ENCODE results near the gene TACC2.
A peak's percentile ranks its signal among the peaks of the same experiment; 100 is the strongest.
"Not testable (repeated sequence)": the region's sequence is repeated elsewhere in the genome, so short reads cannot be mapped to it uniquely, and the experiment has no call there.

Gene TACC2

DNA sequence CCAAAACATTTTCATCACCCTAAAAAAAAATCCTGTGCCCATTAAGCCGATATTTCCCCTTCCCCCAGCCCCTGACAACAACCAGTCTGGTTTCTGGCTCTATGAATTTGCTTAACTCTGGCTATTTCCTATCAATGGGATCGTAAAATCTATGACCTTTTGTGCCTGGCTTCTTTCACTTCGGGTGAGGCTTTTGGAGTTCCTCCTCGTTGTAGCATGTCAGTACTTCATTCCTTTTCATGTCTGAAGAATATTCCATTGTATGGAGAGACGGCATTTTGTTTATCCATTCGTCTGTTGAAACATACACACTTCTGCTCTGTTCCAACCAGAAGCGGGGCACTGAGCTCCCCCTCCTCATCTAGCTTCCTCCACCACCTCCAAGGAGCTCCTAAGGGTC lies 29.5 kb downstream of the TACC2 start:
- H3K36me3 ChIP-seq (ENCODE audit: control insufficient read depth, insufficient read depth, low read length), result no peaks in the 10 kb centered on the region
- peaks cover 38% of the 10 kb centered on the region for H3K4me1 ChIP-seq (ENCODE audit: control insufficient read depth, insufficient read depth, low read length)
- H3K9me3 ChIP-seq (ENCODE audit: control insufficient read depth, low read length), result no peaks in the 10 kb centered on the region
- H3K27me3 ChIP-seq (ENCODE audit: control insufficient read depth, insufficient read depth, low read length), result no peaks in the 10 kb centered on the region
- peak overlapping the region; percentile 95 for H3K9ac ChIP-seq (ENCODE audit: low read length)
- peak overlapping the region; percentile 64 for H3K4me3 ChIP-seq (ENCODE audit: low read length)

DNA sequence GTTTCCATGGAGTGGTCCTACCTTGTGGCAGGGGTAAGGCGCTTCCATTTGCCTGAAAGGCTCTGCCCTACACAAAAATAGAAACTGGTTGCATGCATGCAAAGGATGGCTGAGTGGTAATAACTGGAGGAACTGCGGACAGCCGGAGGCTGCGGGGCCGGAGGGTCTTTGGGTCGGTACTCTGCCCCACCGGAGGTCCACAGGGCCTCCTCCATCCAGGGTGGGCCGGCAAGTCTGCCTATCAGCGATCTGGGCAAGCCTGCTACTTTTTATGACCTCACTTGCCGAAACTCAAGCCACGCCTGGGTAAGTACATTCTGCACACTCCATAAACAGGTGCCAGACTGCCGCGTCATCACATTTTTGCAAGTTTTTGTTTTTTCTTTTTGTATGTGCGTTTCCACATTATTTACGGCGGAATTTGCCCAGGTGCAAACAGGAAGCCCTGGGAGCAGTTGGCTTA lies 30.0 kb downstream of the TACC2 start:
- Histone ChIP-seq H3K4me1 (ENCODE audit: control insufficient read depth, insufficient read depth, low read length) (peaks cover 35% of the 10 kb centered on the region), H3K9ac (ENCODE audit: low read length) (peak overlapping the region; percentile 95), H3K27me3 (ENCODE audit: control insufficient read depth, insufficient read depth, low read length) (no peaks in the 10 kb centered on the region), H3K36me3 (ENCODE audit: control insufficient read depth, insufficient read depth, low read length) (no peaks in the 10 kb centered on the region), H3K4me3 (ENCODE audit: low read length) (peak overlapping the region; percentile 64), H3K9me3 (ENCODE audit: control insufficient read depth, low read length) (no peaks in the 10 kb centered on the region)

DNA sequence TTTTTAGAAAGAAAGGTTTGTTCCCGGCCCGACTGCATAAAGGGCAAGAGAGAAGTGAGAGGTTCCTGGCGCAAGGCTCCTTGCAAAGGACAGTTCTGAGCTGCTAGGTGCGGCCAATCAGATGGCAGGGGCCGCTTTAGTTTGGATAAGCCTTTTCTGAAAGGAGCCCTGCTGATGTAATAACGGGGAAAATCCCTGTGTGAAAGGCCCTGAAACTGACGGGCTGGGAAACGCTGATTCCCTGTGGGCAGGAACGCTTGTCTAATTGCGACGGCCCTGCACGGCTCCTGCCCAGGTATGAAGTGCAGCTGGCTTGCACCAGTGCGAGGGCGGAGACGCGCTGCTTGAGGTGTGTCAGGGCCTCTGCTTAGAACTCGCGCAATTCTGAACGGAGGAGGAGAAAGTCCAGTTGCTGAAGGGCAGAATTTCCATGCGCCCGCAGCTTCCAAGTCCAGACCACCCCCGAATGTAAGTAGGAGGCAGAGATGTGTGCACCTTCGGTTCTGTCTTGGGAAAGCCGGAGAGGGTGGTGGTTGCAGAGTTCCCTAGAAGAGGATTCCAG lies 30.5 kb downstream of the TACC2 start:
- H3K4me1 ChIP-seq (ENCODE audit: control insufficient read depth, insufficient read depth, low read length), result peaks cover 33% of the 10 kb centered on the region
- H3K9ac ChIP-seq (ENCODE audit: low read length), result peak overlapping the region; percentile 95
- no peaks in the 10 kb centered on the region for H3K36me3 ChIP-seq (ENCODE audit: control insufficient read depth, insufficient read depth, low read length)
- peak overlapping the region; percentile 3 for H3K4me3 ChIP-seq (ENCODE audit: low read length)
- H3K27me3 ChIP-seq (ENCODE audit: control insufficient read depth, insufficient read depth, low read length), result no peaks in the 10 kb centered on the region
- no peaks in the 10 kb centered on the region for H3K9me3 ChIP-seq (ENCODE audit: control insufficient read depth, low read length)

DNA sequence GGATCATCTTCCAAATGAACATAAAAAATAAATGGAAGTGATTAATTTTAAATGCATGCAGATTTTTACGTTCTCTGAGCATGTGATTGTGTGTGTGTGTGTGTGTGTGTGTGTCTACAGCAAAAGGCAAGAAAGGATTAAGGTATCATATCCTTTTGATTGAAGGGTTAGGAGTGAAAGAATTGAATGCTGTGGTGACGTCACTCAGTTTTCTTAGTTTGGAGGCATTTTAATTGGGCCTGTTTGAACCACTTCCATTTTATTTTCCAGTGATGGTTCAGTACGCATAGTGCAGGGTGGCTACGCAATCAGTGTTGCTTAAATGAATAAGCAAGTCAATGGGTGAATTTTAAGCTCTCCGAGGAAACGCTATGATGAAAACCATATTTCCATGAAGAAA lies 31.3 kb downstream of the TACC2 start:
- Histone ChIP-seq H3K9ac (ENCODE audit: low read length) (peak overlapping the region; percentile 95), H3K9me3 (ENCODE audit: control insufficient read depth, low read length) (no peaks in the 10 kb centered on the region), H3K4me3 (ENCODE audit: low read length) (peak overlapping the region; percentile 3), H3K27me3 (ENCODE audit: control insufficient read depth, insufficient read depth, low read length) (no peaks in the 10 kb centered on the region), H3K36me3 (ENCODE audit: control insufficient read depth, insufficient read depth, low read length) (no peaks in the 10 kb centered on the region), H3K4me1 (ENCODE audit: control insufficient read depth, insufficient read depth, low read length) (peaks cover 26% of the 10 kb centered on the region)

DNA sequence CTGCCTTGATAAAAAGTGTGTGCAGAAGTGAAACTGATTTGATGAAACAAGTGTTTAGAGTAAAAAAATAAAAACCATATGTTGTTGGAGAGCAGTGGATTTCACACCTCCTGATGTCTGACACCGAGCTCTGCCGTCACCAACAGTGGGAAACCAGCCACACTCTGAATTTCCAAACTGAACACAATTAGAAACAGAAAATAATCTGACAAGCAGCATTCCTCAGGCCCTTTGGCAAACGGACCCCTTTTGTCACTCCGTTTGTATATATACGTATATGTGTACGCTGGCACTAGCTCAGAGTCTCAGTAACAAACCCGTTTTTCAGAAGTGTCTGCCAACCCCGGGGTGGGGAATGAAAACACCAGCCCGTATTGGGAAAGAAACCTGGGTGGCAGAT lies 32.4 kb downstream of the TACC2 start:
- Histone ChIP-seq H3K27me3 (ENCODE audit: control insufficient read depth, insufficient read depth, low read length) (no peaks in the 10 kb centered on the region), H3K4me3 (ENCODE audit: low read length) (no peak overlapping the region), H3K9me3 (ENCODE audit: control insufficient read depth, low read length) (no peaks in the 10 kb centered on the region), H3K36me3 (ENCODE audit: control insufficient read depth, insufficient read depth, low read length) (no peaks in the 10 kb centered on the region), H3K9ac (ENCODE audit: low read length) (peak overlapping the region; percentile 6), H3K4me1 (ENCODE audit: control insufficient read depth, insufficient read depth, low read length) (peaks cover 24% of the 10 kb centered on the region)

DNA sequence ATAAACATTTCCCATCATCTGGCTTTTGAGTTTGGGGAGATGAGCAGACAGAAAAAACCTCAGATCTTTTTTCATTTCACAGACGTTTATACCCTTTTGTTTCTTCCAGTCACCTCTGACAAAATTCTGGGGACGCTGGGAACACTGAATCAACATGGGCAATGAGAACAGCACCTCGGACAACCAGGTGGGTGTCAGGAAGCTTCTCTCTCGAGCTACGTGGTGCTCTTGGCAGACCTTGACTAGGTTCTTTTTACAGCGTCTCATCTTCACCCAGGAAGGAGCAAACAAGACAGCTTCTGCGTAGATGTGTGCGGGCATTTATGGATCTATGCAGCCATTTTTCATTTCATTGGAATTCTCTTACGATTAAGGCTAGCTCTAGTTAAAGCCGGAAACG lies 32.9 kb downstream of the TACC2 start:
- H3K27me3 ChIP-seq (ENCODE audit: control insufficient read depth, insufficient read depth, low read length), result no peaks in the 10 kb centered on the region
- H3K4me3 ChIP-seq (ENCODE audit: low read length), result no peak overlapping the region
- peak overlapping the region; percentile 6 for H3K9ac ChIP-seq (ENCODE audit: low read length)
- no peaks in the 10 kb centered on the region for H3K36me3 ChIP-seq (ENCODE audit: control insufficient read depth, insufficient read depth, low read length)
- peaks cover 24% of the 10 kb centered on the region for H3K4me1 ChIP-seq (ENCODE audit: control insufficient read depth, insufficient read depth, low read length)
- H3K9me3 ChIP-seq (ENCODE audit: control insufficient read depth, low read length), result no peaks in the 10 kb centered on the region

DNA sequence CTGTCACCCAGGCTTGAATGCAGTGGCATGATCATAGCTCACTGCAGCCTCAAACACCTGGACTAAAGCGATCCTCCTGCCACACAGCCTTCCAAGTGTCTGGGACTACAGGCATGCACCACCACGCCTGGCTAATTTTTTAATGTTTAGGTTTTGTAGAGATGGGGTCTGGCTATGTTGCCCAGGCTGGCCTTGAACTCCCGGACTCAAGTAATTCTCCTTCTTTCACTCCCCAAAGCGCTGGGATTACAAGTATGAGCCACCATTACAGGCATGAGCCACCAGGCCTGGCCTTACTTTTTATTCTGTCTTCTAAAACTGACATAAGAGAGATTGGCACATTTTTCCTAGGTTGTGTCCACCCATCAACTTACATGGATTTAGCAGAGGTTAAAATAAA lies 33.3 kb downstream of the TACC2 start:
- H3K4me1 ChIP-seq (ENCODE audit: control insufficient read depth, insufficient read depth, low read length), result peaks cover 24% of the 10 kb centered on the region
- H3K9me3 ChIP-seq (ENCODE audit: control insufficient read depth, low read length), result no peaks in the 10 kb centered on the region
- H3K4me3 ChIP-seq (ENCODE audit: low read length), result no peak overlapping the region
- no peak overlapping the region for H3K9ac ChIP-seq (ENCODE audit: low read length)
- H3K36me3 ChIP-seq (ENCODE audit: control insufficient read depth, insufficient read depth, low read length), result no peaks in the 10 kb centered on the region
- no peaks in the 10 kb centered on the region for H3K27me3 ChIP-seq (ENCODE audit: control insufficient read depth, insufficient read depth, low read length)

DNA sequence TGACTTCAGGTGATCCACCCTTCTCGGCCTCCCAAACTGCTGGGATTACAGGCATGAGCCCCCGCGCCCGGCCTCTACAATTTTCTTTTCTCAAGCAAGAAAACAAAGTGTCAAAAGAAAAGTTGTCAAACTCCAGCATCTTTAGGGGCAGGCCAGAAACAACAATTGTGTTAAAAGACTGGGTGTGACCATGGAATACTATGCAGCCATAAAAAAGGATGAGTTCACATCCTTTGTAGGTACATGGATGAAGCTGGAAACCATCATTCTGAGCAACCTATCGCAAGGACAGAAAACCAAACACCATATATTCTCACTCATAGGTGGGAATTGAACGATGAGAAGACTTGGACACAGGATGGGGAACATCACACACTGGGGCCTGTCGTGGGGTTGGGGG lies 34.3 kb downstream of the TACC2 start:
- not testable (repeated sequence) for H3K4me3 ChIP-seq (ENCODE audit: low read length); H3K36me3 ChIP-seq (ENCODE audit: control insufficient read depth, insufficient read depth, low read length); H3K27me3 ChIP-seq (ENCODE audit: control insufficient read depth, insufficient read depth, low read length); H3K9ac ChIP-seq (ENCODE audit: low read length); H3K9me3 ChIP-seq (ENCODE audit: control insufficient read depth, low read length)
- H3K4me1 ChIP-seq (ENCODE audit: control insufficient read depth, insufficient read depth, low read length), result peaks cover 24% of the 10 kb centered on the region

DNA sequence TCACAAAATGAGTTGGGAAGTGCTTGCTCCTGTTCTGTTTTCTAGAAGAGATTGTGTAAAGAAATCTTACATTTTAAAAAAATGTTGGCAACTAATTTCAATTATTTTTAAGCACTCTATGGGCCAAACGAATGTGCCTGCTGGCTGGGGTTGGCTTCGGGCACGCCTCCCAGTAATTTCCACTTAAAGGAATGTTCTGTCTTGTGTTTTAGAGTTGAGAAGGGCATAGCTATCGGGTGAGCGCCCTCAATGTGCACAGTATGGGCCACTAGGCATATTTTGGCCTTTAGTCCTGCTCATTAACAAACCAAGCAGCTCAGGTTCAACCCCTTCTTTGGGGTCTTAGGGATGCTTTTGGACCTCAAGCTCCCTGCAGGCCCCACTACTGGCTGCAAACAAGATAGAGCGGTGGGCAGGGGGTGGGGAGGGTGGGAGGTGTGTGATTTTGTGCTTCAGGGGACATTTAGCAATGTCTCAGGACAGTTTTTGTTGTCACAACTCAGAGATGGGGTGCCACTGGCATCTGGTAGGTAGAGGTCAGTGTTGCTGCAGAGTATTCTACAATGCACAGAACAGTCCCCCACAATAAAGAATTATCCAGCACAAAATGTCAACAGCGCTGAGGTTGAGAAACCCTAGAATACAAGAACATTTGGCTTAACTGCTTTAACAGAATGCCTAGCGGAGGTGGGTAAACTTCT lies 40.7 kb downstream of the TACC2 start:
- Histone ChIP-seq H3K9me3 (ENCODE audit: control insufficient read depth, low read length) (no peaks in the 10 kb centered on the region), H3K27me3 (ENCODE audit: control insufficient read depth, insufficient read depth, low read length) (no peaks in the 10 kb centered on the region), H3K4me1 (ENCODE audit: control insufficient read depth, insufficient read depth, low read length) (peaks cover 29% of the 10 kb centered on the region), H3K9ac (ENCODE audit: low read length) (peak overlapping the region; percentile 34), H3K4me3 (ENCODE audit: low read length) (no peak overlapping the region), H3K36me3 (ENCODE audit: control insufficient read depth, insufficient read depth, low read length) (no peaks in the 10 kb centered on the region)

DNA sequence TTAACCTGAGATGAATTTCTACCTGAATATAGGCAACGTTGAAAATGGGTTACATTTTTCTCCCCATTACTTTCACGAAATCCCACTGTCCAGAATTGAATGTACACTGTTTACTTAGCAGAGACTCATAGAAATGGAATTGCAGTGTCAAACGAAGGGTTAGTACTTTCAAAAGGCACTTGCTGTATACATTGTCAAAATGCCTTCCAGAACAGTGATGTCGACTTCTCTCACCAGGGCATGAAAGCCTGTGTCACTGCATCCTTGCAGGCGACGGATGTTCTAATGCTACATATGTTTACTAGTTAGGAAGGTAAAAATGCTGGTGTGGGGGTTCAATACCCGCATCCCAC lies 41.2 kb downstream of the TACC2 start:
- Histone ChIP-seq H3K27me3 (ENCODE audit: control insufficient read depth, insufficient read depth, low read length) (no peaks in the 10 kb centered on the region), H3K4me3 (ENCODE audit: low read length) (no peak overlapping the region), H3K36me3 (ENCODE audit: control insufficient read depth, insufficient read depth, low read length) (no peaks in the 10 kb centered on the region), H3K4me1 (ENCODE audit: control insufficient read depth, insufficient read depth, low read length) (peaks cover 33% of the 10 kb centered on the region), H3K9me3 (ENCODE audit: control insufficient read depth, low read length) (no peaks in the 10 kb centered on the region), H3K9ac (ENCODE audit: low read length) (no peak overlapping the region)

DNA sequence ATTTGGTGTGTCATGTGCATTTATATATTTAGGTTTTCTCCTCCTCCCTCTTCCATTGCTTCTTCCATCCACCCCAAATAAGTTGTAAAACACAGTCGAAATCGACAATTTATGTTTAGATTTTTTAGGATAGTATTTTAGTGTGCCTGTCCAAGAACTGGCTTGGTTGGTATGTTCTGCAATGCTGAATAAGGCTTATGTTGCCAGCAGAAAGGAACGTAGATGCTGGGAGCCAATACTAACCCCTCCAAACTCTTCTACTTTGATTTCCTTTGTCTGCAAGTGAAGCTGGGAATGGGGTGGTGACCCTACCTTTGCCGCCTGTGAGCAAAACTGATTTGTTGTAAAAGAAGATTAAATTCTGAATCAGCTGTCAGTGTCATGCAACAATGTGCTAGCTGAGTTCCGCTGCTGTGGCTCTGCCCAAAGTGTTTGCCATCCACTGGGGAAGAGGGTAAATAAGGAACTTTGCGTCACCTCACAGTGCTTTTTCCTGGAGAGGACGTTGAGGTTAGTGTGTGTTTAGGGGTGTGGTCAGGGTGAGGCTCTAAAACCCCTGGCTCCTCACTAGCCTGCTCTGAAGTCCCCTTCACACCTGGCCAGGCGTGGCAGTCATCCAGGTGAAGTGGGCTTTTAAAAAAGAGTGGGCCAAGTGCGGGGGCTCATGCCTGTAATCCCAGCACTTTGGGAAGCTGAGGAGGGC lies 44.4 kb downstream of the TACC2 start:
- Histone ChIP-seq H3K4me3 (ENCODE audit: low read length) (no peak overlapping the region), H3K9ac (ENCODE audit: low read length) (no peak overlapping the region), H3K4me1 (ENCODE audit: control insufficient read depth, insufficient read depth, low read length) (peaks cover 35% of the 10 kb centered on the region), H3K9me3 (ENCODE audit: control insufficient read depth, low read length) (no peaks in the 10 kb centered on the region), H3K36me3 (ENCODE audit: control insufficient read depth, insufficient read depth, low read length) (no peaks in the 10 kb centered on the region), H3K27me3 (ENCODE audit: control insufficient read depth, insufficient read depth, low read length) (no peaks in the 10 kb centered on the region)

DNA sequence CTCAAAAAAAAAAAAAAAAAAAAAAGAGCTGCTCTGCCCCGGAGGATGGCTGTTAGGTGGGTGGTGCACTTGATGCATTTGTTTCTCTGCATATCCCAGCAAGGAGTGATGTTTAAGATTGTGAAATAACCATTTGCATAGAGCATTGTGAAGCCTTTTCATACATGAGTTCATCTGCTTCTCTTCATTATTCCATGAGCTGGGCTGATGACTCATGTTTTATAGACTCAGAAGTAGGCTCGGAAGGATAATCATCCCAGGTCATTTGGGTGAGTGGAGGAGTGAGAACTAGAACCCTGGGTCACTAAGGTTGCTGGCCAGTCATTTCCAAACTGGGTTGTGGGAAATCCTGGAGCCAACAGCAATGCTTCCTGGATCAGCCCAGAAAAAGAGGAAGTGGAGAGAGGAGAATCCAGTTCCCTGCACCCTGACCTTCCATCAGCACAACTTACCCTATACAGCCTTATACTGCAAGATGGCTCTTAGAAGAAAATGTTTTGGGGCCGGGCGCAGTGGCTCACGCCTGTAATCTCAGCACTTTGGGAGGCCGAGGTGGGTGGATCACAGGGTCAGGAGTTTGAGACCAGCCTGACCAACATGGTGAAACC lies 45.3 kb downstream of the TACC2 start:
- H3K4me1 ChIP-seq (ENCODE audit: control insufficient read depth, insufficient read depth, low read length), result peaks cover 36% of the 10 kb centered on the region
- no peaks in the 10 kb centered on the region for H3K36me3 ChIP-seq (ENCODE audit: control insufficient read depth, insufficient read depth, low read length)

More for the DNA sequence above, 45.3 kb downstream of the TACC2 start:
- H3K4me3 ChIP-seq (ENCODE audit: low read length), result no peak overlapping the region
- no peak overlapping the region for H3K9ac ChIP-seq (ENCODE audit: low read length)
- H3K9me3 ChIP-seq (ENCODE audit: control insufficient read depth, low read length), result no peaks in the 10 kb centered on the region
- no peaks in the 10 kb centered on the region for H3K27me3 ChIP-seq (ENCODE audit: control insufficient read depth, insufficient read depth, low read length)

Measured in mucosa of stomach (tissue), 1 donor.